ENCODE results near the gene CREG2. TPM values are rescaled to one million over a fixed set of nuclear protein-coding genes. Genes with fewer than 3 reads are reported as not detected.
A peak's percentile ranks its signal among the peaks of the same experiment; 100 is the strongest.

CREG2 gene
- total RNA-seq, 1 donor from 2014 or later, result not detected

- Mint-ChIP-seq H3K27ac (ENCODE audit: unreplicated experiment) (no peak overlapping the region), H3K9me3 (ENCODE audit: unreplicated experiment) (no peaks in the 10 kb centered on the region), H3K36me3 (ENCODE audit: unreplicated experiment) (no peaks in the 10 kb centered on the region), H3K27me3 (ENCODE audit: unreplicated experiment) (no peaks in the 10 kb centered on the region), H3K4me1 (ENCODE audit: unreplicated experiment) (no peaks in the 10 kb centered on the region), H3K4me3 (ENCODE audit: unreplicated experiment) (no peak overlapping the region)
- TF ChIP-seq CTCF (IDR thresholded peaks at IDR 0.05), result no peak
- DNase-seq (ENCODE audit: extremely low spot score, unreplicated experiment), result no peak
Measured at GRCh38 chr2:101427240-101427639, 39.9 kb upstream of the CREG2 start.

- H3K4me3 Mint-ChIP-seq (ENCODE audit: unreplicated experiment), result no peak overlapping the region
- no peaks in the 10 kb centered on the region for H3K36me3 Mint-ChIP-seq (ENCODE audit: unreplicated experiment)
- H3K9me3 Mint-ChIP-seq (ENCODE audit: unreplicated experiment), result no peaks in the 10 kb centered on the region
- no peak for DNase-seq (ENCODE audit: extremely low spot score, unreplicated experiment)
- TF ChIP-seq CTCF (IDR thresholded peaks at IDR 0.05), result no peak
- H3K27me3 Mint-ChIP-seq (ENCODE audit: unreplicated experiment), result no peaks in the 10 kb centered on the region
- H3K4me1 Mint-ChIP-seq (ENCODE audit: unreplicated experiment), result no peaks in the 10 kb centered on the region
- H3K27ac Mint-ChIP-seq (ENCODE audit: unreplicated experiment), result no peak overlapping the region
Measured at GRCh38 chr2:101426822-101427221, 39.5 kb upstream of the CREG2 start.

- H3K27me3 Mint-ChIP-seq (ENCODE audit: unreplicated experiment), result peaks cover 15% of the 10 kb centered on the region
- H3K27ac Mint-ChIP-seq (ENCODE audit: unreplicated experiment), result no peak overlapping the region
- TF ChIP-seq CTCF (IDR thresholded peaks at IDR 0.05), result no peak
- no peak overlapping the region for H3K4me3 Mint-ChIP-seq (ENCODE audit: unreplicated experiment)
- no peaks in the 10 kb centered on the region for H3K36me3 Mint-ChIP-seq (ENCODE audit: unreplicated experiment)
- DNase-seq (ENCODE audit: extremely low spot score, unreplicated experiment), result peak; percentile 17
- H3K4me1 Mint-ChIP-seq (ENCODE audit: unreplicated experiment), result no peaks in the 10 kb centered on the region
- no peaks in the 10 kb centered on the region for H3K9me3 Mint-ChIP-seq (ENCODE audit: unreplicated experiment)
Measured at GRCh38 chr2:101420623-101421022, 33.3 kb upstream of the CREG2 start.

- DNase-seq (ENCODE audit: extremely low spot score, unreplicated experiment), result peak; percentile 80
- Mint-ChIP-seq H3K4me1 (ENCODE audit: unreplicated experiment) (no peaks in the 10 kb centered on the region), H3K9me3 (ENCODE audit: unreplicated experiment) (peaks cover 8% of the 10 kb centered on the region), H3K36me3 (ENCODE audit: unreplicated experiment) (no peaks in the 10 kb centered on the region), H3K27me3 (ENCODE audit: unreplicated experiment) (peaks cover 19% of the 10 kb centered on the region), H3K27ac (ENCODE audit: unreplicated experiment) (no peak overlapping the region), H3K4me3 (ENCODE audit: unreplicated experiment) (no peak overlapping the region)
- peak; percentile 85 for TF ChIP-seq CTCF (IDR thresholded peaks at IDR 0.05)
Measured at GRCh38 chr2:101419096-101419663, 31.9 kb upstream of the CREG2 start.

- DNase-seq (ENCODE audit: extremely low spot score, unreplicated experiment), result no peak
- H3K36me3 Mint-ChIP-seq (ENCODE audit: unreplicated experiment), result no peaks in the 10 kb centered on the region
- no peak overlapping the region for H3K27ac Mint-ChIP-seq (ENCODE audit: unreplicated experiment)
- H3K9me3 Mint-ChIP-seq (ENCODE audit: unreplicated experiment), result peaks cover 8% of the 10 kb centered on the region
- TF ChIP-seq CTCF (IDR thresholded peaks at IDR 0.05), result no peak
- H3K27me3 Mint-ChIP-seq (ENCODE audit: unreplicated experiment), result peaks cover 19% of the 10 kb centered on the region
- no peaks in the 10 kb centered on the region for H3K4me1 Mint-ChIP-seq (ENCODE audit: unreplicated experiment)
- H3K4me3 Mint-ChIP-seq (ENCODE audit: unreplicated experiment), result no peak overlapping the region
Measured at GRCh38 chr2:101418460-101419095, 31.3 kb upstream of the CREG2 start.
